ENCODE results near the gene NLRP12. TPM values are rescaled to one million over a fixed set of nuclear protein-coding genes. Genes with fewer than 3 reads are reported as not detected.
A peak's percentile ranks its signal among the peaks of the same experiment; 100 is the strongest.
"Not testable (repeated sequence)": the region's sequence is repeated elsewhere in the genome, so short reads cannot be mapped to it uniquely, and the experiment has no call there.

Gene NLRP12
- total RNA-seq, 1 donor from 2014 or later: 0.22 TPM

- ATAC-seq (ENCODE audit: poor library complexity); DNase-seq: not testable (repeated sequence)
- intact Hi-C loops (cut with DNase I): loop anchor here (10.0 kb wide), 1 partner anchor 64 kb away; the partner anchor contains the start of gene CACNG7
Measured at GRCh38 chr19:53840914-53841313, 16.8 kb upstream of the NLRP12 start.

DNA sequence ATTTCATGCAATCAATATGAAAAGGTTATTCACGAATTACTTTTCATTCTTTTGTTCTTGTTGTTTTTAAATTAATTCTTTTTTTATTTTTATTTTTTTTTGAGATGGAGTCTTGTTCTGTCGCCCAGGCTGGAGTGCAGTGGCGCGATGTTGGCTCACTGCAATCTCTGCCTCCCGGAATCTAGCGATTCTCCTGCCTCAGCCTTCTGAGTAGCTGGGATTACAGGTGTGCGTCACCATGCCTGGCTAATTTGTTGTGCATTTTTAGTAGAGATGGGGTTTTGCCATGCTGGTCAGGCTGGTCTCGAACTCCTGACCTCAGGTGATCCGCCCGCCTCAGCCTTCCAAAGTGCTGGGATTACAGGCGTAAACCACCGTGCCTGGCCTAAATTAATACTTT, 16.1 kb upstream of the NLRP12 start:
- intact Hi-C loops (cut with DNase I): loop anchor here (10.0 kb wide), 1 partner anchor 65 kb away; the partner anchor contains the start of gene CACNG7
- ATAC-seq (ENCODE audit: poor library complexity); DNase-seq: not testable (repeated sequence)

DNA sequence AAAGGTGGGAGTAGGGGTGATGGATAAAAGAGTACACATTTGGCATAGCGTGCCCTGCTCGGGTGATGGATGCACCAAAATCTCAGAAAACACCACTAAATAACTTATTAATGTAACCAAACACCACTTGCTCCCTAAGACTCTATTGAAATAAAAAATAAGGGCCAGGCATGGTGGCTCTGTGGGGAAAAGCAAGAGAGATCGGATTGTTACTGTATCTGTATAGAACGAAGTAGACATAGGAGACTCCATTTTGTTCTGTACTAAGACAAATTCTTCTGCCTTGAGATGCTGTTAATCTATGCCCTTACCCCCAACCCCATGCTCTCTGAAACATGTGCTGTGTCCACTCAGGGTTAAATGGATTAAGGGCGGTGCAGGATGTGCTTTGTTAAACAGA, 14.3 kb upstream of the NLRP12 start:
- ATAC-seq (ENCODE audit: poor library complexity); intact Hi-C loops (cut with DNase I); DNase-seq: not testable (repeated sequence)

DNA sequence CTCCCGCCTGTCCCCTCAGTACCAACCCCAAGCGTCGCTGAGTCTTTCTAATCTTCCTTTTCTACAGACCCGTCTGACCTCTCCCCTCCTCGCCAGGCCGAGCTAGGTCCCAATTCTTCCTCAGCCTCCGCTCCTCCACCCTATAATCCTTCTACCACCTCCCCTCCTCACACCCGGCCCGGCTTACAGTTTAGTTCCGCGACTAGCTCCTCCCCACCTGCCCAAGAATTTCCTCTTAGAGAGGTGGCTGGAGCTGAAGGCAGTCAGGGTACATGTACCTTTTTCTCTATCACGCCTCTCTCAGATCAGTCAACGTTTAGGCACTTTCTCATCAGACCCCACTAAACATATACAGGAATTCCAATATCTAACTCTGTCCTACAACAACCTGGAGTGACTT, 8.7 kb upstream of the NLRP12 start:
- DNase-seq; intact Hi-C loops (cut with DNase I); ATAC-seq (ENCODE audit: poor library complexity): not testable (repeated sequence)

- ATAC-seq (ENCODE audit: poor library complexity): no peak
- intact Hi-C loops (cut with DNase I): no loop called here
- no peak for DNase-seq
Measured at GRCh38 chr19:53828531-53828930, 4.4 kb upstream of the NLRP12 start.

GRCh38 chr19:53826876-53827275, 2.8 kb upstream of the NLRP12 start:
- DNase-seq: no peak
- intact Hi-C loops (cut with DNase I): no loop called here
- no peak for ATAC-seq (ENCODE audit: poor library complexity)

GRCh38 chr19:53823380-53824120, 564 bp downstream of the NLRP12 start:
- intact Hi-C loops (cut with DNase I): no loop called here
- ATAC-seq (ENCODE audit: poor library complexity): no peak
- no peak for DNase-seq

- DNase-seq (no peak), ATAC-seq (ENCODE audit: poor library complexity) (no peak)
- intact Hi-C loops (cut with DNase I): no loop called here
Measured at GRCh38 chr19:53819861-53820260, 4.3 kb downstream of the NLRP12 start.

- DNase-seq (no peak), ATAC-seq (ENCODE audit: poor library complexity) (no peak)
- intact Hi-C loops (cut with DNase I): no loop called here
Measured at GRCh38 chr19:53818756-53819155, 5.4 kb downstream of the NLRP12 start.

GRCh38 chr19:53813996-53814395, 10.1 kb downstream of the NLRP12 start:
- DNase-seq (no peak), ATAC-seq (ENCODE audit: poor library complexity) (no peak)
- intact Hi-C loops (cut with DNase I): no loop called here

GRCh38 chr19:53812335-53812734, 11.8 kb downstream of the NLRP12 start:
- intact Hi-C loops (cut with DNase I): no loop called here
- no peak for ATAC-seq (ENCODE audit: poor library complexity)
- no peak for DNase-seq

GRCh38 chr19:53810891-53811290, 13.2 kb downstream of the NLRP12 start:
- intact Hi-C loops (cut with DNase I): no loop called here
- no peak for ATAC-seq (ENCODE audit: poor library complexity)
- DNase-seq: no peak

DNA sequence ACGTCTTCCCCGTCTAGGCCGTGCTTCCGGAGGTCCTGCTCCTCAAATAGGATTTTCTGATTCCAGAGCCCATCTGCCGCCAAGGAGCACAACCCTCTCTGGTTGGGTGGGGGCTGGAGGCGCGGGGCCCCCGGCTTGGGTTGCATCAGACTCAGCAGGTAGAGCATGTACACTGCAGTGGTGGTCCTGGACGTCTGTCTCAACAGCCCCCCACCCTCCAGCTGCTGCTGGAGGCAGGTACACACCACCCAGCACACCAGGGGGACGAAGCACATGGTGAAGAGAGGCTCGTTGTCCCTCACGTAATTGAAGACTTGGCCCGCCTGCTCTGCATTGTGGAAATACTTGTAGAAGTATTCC, 13.9 kb downstream of the NLRP12 start:
- DNase-seq: no peak
- no peak for ATAC-seq (ENCODE audit: poor library complexity)
- intact Hi-C loops (cut with DNase I): no loop called here

DNA sequence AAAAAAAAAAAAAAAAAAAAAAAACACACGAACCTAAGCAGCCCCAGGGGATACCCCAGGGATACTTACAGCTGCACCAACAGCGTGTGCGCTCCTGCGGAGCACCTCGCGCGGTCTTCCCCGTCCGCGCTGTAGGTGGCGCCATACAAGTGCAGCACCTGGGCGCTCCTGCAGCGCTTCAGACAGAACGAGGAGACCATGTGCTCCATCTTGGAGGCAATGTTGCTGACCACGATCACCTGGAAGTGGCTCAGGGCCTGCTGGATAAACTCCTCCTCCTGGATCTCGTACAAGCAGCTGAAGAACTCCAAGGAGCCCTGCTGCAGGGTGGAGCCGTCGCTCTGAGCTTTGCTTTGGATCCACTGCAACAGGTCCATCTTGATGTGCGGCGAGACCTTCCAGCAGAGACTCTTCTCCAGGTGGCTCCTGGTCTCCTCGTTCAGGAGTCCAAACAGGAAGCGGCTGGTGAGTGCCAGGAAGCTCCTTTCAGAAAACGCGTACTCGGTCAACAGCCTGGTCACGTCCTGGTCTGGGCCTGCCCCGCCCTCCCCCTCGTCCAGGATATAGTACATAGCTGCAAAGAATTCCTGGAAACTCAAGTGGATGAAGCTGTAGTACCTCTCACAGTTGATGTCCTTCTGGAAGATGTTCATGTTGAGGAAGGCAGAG, 14.5 kb downstream of the NLRP12 start:
- DNase-seq (no peak), ATAC-seq (ENCODE audit: poor library complexity) (no peak)
- intact Hi-C loops (cut with DNase I): no loop called here

GRCh38 chr19:53808710-53809125, 15.4 kb downstream of the NLRP12 start:
- intact Hi-C loops (cut with DNase I): no loop called here
- DNase-seq (no peak), ATAC-seq (ENCODE audit: poor library complexity) (no peak)

- ATAC-seq (ENCODE audit: poor library complexity): no peak
- no peak for DNase-seq
- intact Hi-C loops (cut with DNase I): no loop called here
Measured at GRCh38 chr19:53801257-53801656, 22.9 kb downstream of the NLRP12 start.

DNA sequence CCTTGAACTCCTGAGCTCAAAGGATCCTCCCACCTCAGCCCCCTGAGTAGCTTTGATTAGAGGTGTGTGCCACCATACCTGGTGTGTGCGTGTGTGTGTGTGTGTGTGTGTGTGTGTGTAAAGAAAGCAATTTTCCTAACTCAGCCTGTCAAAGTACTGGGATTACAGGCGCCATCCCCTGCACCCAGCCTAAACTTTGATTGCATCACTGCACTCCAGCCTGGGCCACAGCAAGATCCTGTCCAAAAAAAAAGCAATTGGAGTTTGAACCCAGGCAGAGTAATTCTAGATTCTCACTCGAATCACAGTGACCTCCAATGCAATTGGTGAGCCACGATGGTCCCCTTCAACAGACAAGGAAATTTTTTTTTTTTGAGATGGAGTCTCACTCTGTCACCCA, 29.1 kb downstream of the NLRP12 start:
- no peak for ATAC-seq (ENCODE audit: poor library complexity)
- intact Hi-C loops (cut with DNase I): no loop called here
- no peak for DNase-seq

- ATAC-seq (ENCODE audit: poor library complexity) (peak; percentile 98), DNase-seq (peak; percentile 88)
- intact Hi-C loops (cut with DNase I): loop anchor here (5.0 kb wide), 1 partner anchor 229 kb away; no protein-coding TSS in a partner anchor
Measured at GRCh38 chr19:53792721-53793433, 31.2 kb downstream of the NLRP12 start.
